Panc1 (cell line): ENCODE data around the gene SSH2. TPM values are rescaled to one million over a fixed set of nuclear protein-coding genes. Genes with fewer than 3 reads are reported as not detected.

Experiments used
- ATAC-seq: fragments of 200-7000 bp; cut with Tn5 transposase; 2 replicates; pipeline ENCODE4 v1.9.1; 2020; ENCODE audit warnings: mild to moderate bottlenecking, moderate library complexity
- BruUV-seq: library from RNA; stranded (reverse); fragments of 400-500 nt; replicated peaks from 2 replicates; lab custom pipeline; 2021; lab: Mats Ljungman, UMichigan
- CTCF ChIA-PET: fragments of 300-600 bp; sonication (Branson Sonifier 250); formaldehyde crosslinking; loops from one replicate; lab custom pipeline; 2022; ENCODE audit warnings: antibody characterized with exemption; lab: Charles Lee
- POLR2A ChIA-PET: fragments of 300-600 bp; sonication (Branson Sonifier 250); formaldehyde crosslinking; loops from one replicate; lab custom pipeline; 2022; ENCODE audit warnings: antibody characterized with exemption; lab: Charles Lee
- DNase-seq: peaks from one replicate; pipeline ENCODE4 v3.0.0-alpha.2; 2010; ENCODE audit warnings: low read depth, low spot score
- H3K27ac ChIP-seq: 2 replicates; pipeline ENCODE4 v1.5.1; 2011; ENCODE audit warnings: mild to moderate bottlenecking, low read length, inconsistent platforms
- H3K27me3 ChIP-seq: fragments of 200-500 bp; sonication (Bioruptor generic); 2 replicates; pipeline ENCODE4 v1.6.0; 2014; ENCODE audit warnings: low read length, inconsistent platforms; ENCODE audit not compliant: control insufficient read depth, insufficient read depth
- H3K36me3 ChIP-seq: fragments of 200-500 bp; sonication (Bioruptor generic); 2 replicates; pipeline ENCODE4 v1.5.1; 2014; ENCODE audit warnings: inconsistent platforms, mild to moderate bottlenecking, low read length, moderate library complexity; ENCODE audit not compliant: control insufficient read depth, insufficient read depth
- H3K4me1 ChIP-seq: 2 replicates; pipeline ENCODE4 v1.5.1; 2011; ENCODE audit warnings: inconsistent platforms, mild to moderate bottlenecking, low read length, moderate library complexity; ENCODE audit not compliant: control insufficient read depth, insufficient read depth
- H3K4me3 ChIP-seq, 2 experiments: 2 replicates each; pipeline ENCODE4 v1.5.1; 2011 to 2012; ENCODE audit warnings: low read depth in 2 of 2, low read length in 2 of 2, mild to moderate bottlenecking in 2 of 2, inconsistent platforms in 1 of 2, moderate library complexity in 1 of 2
- H3K9me3 ChIP-seq: fragments of 200-500 bp; sonication (Bioruptor generic); 2 replicates; pipeline ENCODE4 v1.5.1; 2014; ENCODE audit warnings: low read depth, mild to moderate bottlenecking, inconsistent platforms, low read length, moderate library complexity; ENCODE audit not compliant: control insufficient read depth, insufficient read depth
- POLR2AphosphoS5 ChIP-seq: IDR thresholded peaks from 2 replicates; pipeline ENCODE4 v1.6.1; 2012; ENCODE audit warnings: mild to moderate bottlenecking, low read depth, low read length, moderate library complexity
- SIN3A ChIP-seq: IDR thresholded peaks from 2 replicates; pipeline ENCODE4 v1.6.1; 2012; ENCODE audit warnings: low read depth, mild to moderate bottlenecking, low read length, moderate library complexity, borderline replicate concordance; ENCODE audit not compliant: insufficient read depth
- TCF7L2 ChIP-seq: IDR thresholded peaks from 2 replicates; pipeline ENCODE4 v1.6.1; 2011; ENCODE audit warnings: mild to moderate bottlenecking, low read depth, low read length, inconsistent platforms
- in situ Hi-C: cut with HindIII; loops from 2 replicates; pipeline ENCODE4 v1.10.0; 2016; ENCODE audit warnings: low sequenced_read_pairs, low pct_unique_long_range_greater_than_20kb
- intact Hi-C: fragments of 100-400 bp; cut with micrococcal nuclease; formaldehyde crosslinking; loops from one replicate; pipeline ENCODE4 v1.10.0; 2022; ENCODE audit not compliant: unreplicated experiment
- total RNA-seq: library from RNA; stranded (reverse); gene quantifications from one replicate; pipeline ENCODE4 v1.2.1, GENCODE V29; 2021; ENCODE audit not compliant: unreplicated experiment
- TF ChIP-seq, protein P1 (sequence below): fragments of 450-650 bp; IDR thresholded peaks from 2 replicates; pipeline ENCODE4 v1.5.1; 2017; ENCODE audit warnings: mild to moderate bottlenecking
- TF ChIP-seq, protein P2 (sequence below), 2 experiments: IDR thresholded peaks; 2 replicates each; pipeline ENCODE4 v1.6.1; 2011 to 2012; ENCODE audit warnings: low read depth in 2 of 2, control low read depth in 1 of 2, low read length in 1 of 2, mild to moderate bottlenecking in 1 of 2, moderate library complexity in 1 of 2; ENCODE audit not compliant: insufficient read depth in 1 of 2

SSH2 gene
- total RNA-seq, 1 experiment from 2014 or later = 30.6 TPM

DNA sequence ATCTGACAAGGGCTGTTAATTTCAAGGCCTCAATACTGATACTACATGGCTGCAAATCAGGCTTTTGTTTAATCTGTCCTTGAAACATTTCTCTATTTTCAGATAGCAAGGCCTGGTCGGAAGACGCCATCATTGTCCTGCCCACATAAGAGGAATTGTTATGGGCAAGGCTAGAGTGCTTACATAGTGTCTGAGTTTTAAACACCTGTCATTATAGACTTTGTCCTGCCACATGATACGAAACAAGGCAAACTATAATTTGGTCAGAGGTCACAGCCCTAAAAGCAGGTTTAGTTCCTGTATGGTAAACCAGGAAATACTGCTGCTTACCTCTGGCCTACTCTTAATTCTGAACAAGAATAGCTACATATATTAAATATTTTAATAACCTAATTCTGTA lies 104.4 kb downstream of the SSH2 start:
- Histone ChIP-seq H3K9me3 (no peaks in the 10 kb centered on the region), H3K27me3 (no peaks in the 10 kb centered on the region), H3K4me3 (no peak overlapping the region), H3K4me1 (no peaks in the 10 kb centered on the region), H3K27ac (no peak overlapping the region), H3K36me3 (no peaks in the 10 kb centered on the region)
- ATAC-seq = no peak
- TF ChIP-seq, protein P1, sequence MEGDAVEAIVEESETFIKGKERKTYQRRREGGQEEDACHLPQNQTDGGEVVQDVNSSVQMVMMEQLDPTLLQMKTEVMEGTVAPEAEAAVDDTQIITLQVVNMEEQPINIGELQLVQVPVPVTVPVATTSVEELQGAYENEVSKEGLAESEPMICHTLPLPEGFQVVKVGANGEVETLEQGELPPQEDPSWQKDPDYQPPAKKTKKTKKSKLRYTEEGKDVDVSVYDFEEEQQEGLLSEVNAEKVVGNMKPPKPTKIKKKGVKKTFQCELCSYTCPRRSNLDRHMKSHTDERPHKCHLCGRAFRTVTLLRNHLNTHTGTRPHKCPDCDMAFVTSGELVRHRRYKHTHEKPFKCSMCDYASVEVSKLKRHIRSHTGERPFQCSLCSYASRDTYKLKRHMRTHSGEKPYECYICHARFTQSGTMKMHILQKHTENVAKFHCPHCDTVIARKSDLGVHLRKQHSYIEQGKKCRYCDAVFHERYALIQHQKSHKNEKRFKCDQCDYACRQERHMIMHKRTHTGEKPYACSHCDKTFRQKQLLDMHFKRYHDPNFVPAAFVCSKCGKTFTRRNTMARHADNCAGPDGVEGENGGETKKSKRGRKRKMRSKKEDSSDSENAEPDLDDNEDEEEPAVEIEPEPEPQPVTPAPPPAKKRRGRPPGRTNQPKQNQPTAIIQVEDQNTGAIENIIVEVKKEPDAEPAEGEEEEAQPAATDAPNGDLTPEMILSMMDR = no peak
- TF ChIP-seq TCF7L2 = no peak
- no peak for TF ChIP-seq POLR2AphosphoS5
- no peak for TF ChIP-seq SIN3A
- TF ChIP-seq, protein P2, sequence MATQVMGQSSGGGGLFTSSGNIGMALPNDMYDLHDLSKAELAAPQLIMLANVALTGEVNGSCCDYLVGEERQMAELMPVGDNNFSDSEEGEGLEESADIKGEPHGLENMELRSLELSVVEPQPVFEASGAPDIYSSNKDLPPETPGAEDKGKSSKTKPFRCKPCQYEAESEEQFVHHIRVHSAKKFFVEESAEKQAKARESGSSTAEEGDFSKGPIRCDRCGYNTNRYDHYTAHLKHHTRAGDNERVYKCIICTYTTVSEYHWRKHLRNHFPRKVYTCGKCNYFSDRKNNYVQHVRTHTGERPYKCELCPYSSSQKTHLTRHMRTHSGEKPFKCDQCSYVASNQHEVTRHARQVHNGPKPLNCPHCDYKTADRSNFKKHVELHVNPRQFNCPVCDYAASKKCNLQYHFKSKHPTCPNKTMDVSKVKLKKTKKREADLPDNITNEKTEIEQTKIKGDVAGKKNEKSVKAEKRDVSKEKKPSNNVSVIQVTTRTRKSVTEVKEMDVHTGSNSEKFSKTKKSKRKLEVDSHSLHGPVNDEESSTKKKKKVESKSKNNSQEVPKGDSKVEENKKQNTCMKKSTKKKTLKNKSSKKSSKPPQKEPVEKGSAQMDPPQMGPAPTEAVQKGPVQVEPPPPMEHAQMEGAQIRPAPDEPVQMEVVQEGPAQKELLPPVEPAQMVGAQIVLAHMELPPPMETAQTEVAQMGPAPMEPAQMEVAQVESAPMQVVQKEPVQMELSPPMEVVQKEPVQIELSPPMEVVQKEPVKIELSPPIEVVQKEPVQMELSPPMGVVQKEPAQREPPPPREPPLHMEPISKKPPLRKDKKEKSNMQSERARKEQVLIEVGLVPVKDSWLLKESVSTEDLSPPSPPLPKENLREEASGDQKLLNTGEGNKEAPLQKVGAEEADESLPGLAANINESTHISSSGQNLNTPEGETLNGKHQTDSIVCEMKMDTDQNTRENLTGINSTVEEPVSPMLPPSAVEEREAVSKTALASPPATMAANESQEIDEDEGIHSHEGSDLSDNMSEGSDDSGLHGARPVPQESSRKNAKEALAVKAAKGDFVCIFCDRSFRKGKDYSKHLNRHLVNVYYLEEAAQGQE (IDR thresholded peaks at IDR 0.05; ENCODE audit: insufficient read depth in 1 of 2, low read depth in 2 of 2, low read length in 1 of 2) = no peak
- no TSS peak for BruUV-seq
- CTCF ChIA-PET = no interaction called here
- no peak for DNase-seq
- intact Hi-C loops (no loop called here), in situ Hi-C loops (no loop called here)
- POLR2A ChIA-PET = interaction anchor here (0.6 kb wide), 1 partner anchor 28 kb away, joined by 3 read pairs; no protein-coding TSS in a partner anchor

DNA sequence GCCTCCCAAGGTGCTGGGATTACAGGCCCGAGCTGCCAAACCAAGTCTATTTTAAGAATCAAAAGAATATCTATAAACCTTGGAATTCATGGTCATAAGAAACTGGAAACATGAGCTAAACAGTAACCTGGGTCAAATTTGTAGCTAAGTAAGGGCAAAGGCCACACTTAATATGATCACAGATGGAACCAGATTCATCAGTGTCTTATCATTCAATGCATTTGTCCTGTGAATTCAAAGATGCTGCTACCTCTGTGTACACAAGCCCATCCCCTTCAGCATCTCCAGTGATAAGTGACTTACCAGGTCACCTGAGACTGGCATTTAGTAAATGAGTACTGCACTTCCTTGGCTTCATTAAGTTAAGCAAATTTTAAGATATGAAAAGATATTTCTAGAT lies 108.1 kb downstream of the SSH2 start:
- ATAC-seq (no peak), DNase-seq (no peak)
- H3K27me3 ChIP-seq = no peaks in the 10 kb centered on the region
- intact Hi-C loops = no loop called here
- H3K36me3 ChIP-seq = no peaks in the 10 kb centered on the region
- CTCF ChIA-PET = interaction anchor here (0.6 kb wide), 2 partner anchors 28 to 38 kb away, joined by 7 read pairs; no protein-coding TSS in a partner anchor
- H3K9me3 ChIP-seq = no peaks in the 10 kb centered on the region
- no peak overlapping the region for H3K4me3 ChIP-seq
- no peaks in the 10 kb centered on the region for H3K4me1 ChIP-seq
- TF ChIP-seq POLR2AphosphoS5 (no peak), TCF7L2 (no peak), SIN3A (no peak)
- TF ChIP-seq, protein P2 (IDR thresholded peaks at IDR 0.05; ENCODE audit: insufficient read depth in 1 of 2, low read depth in 2 of 2, low read length in 1 of 2) = no peak
- TF ChIP-seq, protein P1 = no peak
- no peak overlapping the region for H3K27ac ChIP-seq
- in situ Hi-C loops = no loop called here
- BruUV-seq = no TSS peak
- POLR2A ChIA-PET = no interaction called here
